Mesenchymal stem cell (in vitro differentiated cells and primary cell): ENCODE results near the gene DUS2.

ENCODE experiments used
- DNase-seq: peaks from one replicate; pipeline ENCODE4 v3.0.0-alpha.2; 2013
- H2AFZ ChIP-seq: one replicate; pipeline ENCODE4 v1.6.1; 2013; ENCODE audit warnings: low read depth, mild to moderate bottlenecking, control low read depth, inconsistent platforms, low read length, moderate library complexity
- H2AK5ac ChIP-seq: 2 replicates; pipeline ENCODE4 v1.6.1; 2013; ENCODE audit warnings: low read length, moderate library complexity, mild to moderate bottlenecking, inconsistent platforms; ENCODE audit not compliant: severe bottlenecking
- H2BK120ac ChIP-seq: one replicate; pipeline ENCODE4 v1.6.1; 2013; ENCODE audit warnings: low read depth, mild to moderate bottlenecking, inconsistent platforms, low read length, moderate library complexity
- H2BK12ac ChIP-seq, 2 experiments: one replicate each; pipeline ENCODE4 v1.6.1; 2013; ENCODE audit warnings: inconsistent platforms in 2 of 2, low read length in 2 of 2, mild to moderate bottlenecking in 2 of 2, moderate library complexity in 2 of 2, control low read depth in 1 of 2
- H2BK15ac ChIP-seq: one replicate; pipeline ENCODE4 v1.6.1; 2013; ENCODE audit warnings: mild to moderate bottlenecking, low read depth, inconsistent platforms; ENCODE audit not compliant: poor library complexity, severe bottlenecking
- H2BK5ac ChIP-seq: 2 replicates; pipeline ENCODE4 v1.6.1; 2013; ENCODE audit warnings: low read depth, mild to moderate bottlenecking, low read length, control low read depth, inconsistent platforms; ENCODE audit not compliant: poor library complexity, severe bottlenecking
- H3K14ac ChIP-seq, 2 experiments: one replicate each; pipeline ENCODE4 v1.6.1; 2013; ENCODE audit warnings: inconsistent platforms in 2 of 2, low read length in 2 of 2, control low read depth in 1 of 2, mild to moderate bottlenecking in 1 of 2, moderate library complexity in 1 of 2
- H3K18ac ChIP-seq, 2 experiments: one replicate each; pipeline ENCODE4 v1.6.1; 2013; ENCODE audit warnings: inconsistent platforms in 2 of 2, low read length in 2 of 2, control low read depth in 1 of 2, low read depth in 1 of 2, mild to moderate bottlenecking in 1 of 2
- H3K23ac ChIP-seq, 2 experiments: one replicate each; pipeline ENCODE4 v1.6.1; 2013; ENCODE audit warnings: inconsistent platforms in 2 of 2, low read length in 2 of 2, mild to moderate bottlenecking in 2 of 2, moderate library complexity in 2 of 2, control low read depth in 1 of 2
- H3K27ac ChIP-seq: 2 replicates; pipeline ENCODE4 v1.5.1; 2013; ENCODE audit warnings: mild to moderate bottlenecking, moderate library complexity, low read length, control low read depth, inconsistent platforms; ENCODE audit not compliant: poor library complexity, severe bottlenecking
- H3K27me3 ChIP-seq, 2 experiments: 2 replicates each; pipeline versions ENCODE4 v1.6.1 to v1.7.0; 2013; ENCODE audit warnings: low read length in 2 of 2, mild to moderate bottlenecking in 2 of 2, moderate library complexity in 2 of 2, control low read depth in 1 of 2, inconsistent platforms in 1 of 2; ENCODE audit not compliant: control insufficient read depth in 1 of 2, insufficient read depth in 1 of 2
- H3K36me3 ChIP-seq, 2 experiments: 2 replicates each; pipeline versions ENCODE4 v1.6.1 to v1.7.0; 2013; ENCODE audit warnings: low read length in 2 of 2, control low read depth in 1 of 2, inconsistent platforms in 1 of 2, low read depth in 1 of 2, mild to moderate bottlenecking in 1 of 2; ENCODE audit not compliant: insufficient read depth in 2 of 2, control insufficient read depth in 1 of 2
- H3K4ac ChIP-seq, 2 experiments: one replicate each; pipeline ENCODE4 v1.6.1; 2013; ENCODE audit warnings: inconsistent platforms in 2 of 2, low read length in 2 of 2, mild to moderate bottlenecking in 2 of 2, moderate library complexity in 2 of 2, control low read depth in 1 of 2, low read depth in 1 of 2
- H3K4me1 ChIP-seq: 2 replicates; pipeline ENCODE4 v1.6.1; 2013; ENCODE audit warnings: low read depth, low read length, control low read depth; ENCODE audit not compliant: control insufficient read depth, insufficient read depth
- H3K4me2 ChIP-seq: 2 replicates; pipeline ENCODE4 v1.6.1; 2013; ENCODE audit warnings: low read length, mild to moderate bottlenecking, inconsistent platforms; ENCODE audit not compliant: poor library complexity, severe bottlenecking
- H3K4me3 ChIP-seq, 2 experiments: 2 replicates each; pipeline versions ENCODE4 v1.5.1 to v1.7.0; 2013; ENCODE audit warnings: low read length in 2 of 2, mild to moderate bottlenecking in 2 of 2, control low read depth in 1 of 2, low read depth in 1 of 2; ENCODE audit not compliant: insufficient read depth in 1 of 2
- H3K79me1 ChIP-seq: replicated peaks from 2 replicates; pipeline ENCODE4 v1.6.1; 2013; ENCODE audit warnings: mild to moderate bottlenecking, control low read depth, low read length, inconsistent platforms; ENCODE audit not compliant: poor library complexity, severe bottlenecking
- H3K9ac ChIP-seq: 2 replicates; pipeline ENCODE4 v1.7.0; 2013; ENCODE audit warnings: mild to moderate bottlenecking, low read length, moderate library complexity
- H3K9me3 ChIP-seq: 2 replicates; pipeline ENCODE4 v1.7.0; 2013; ENCODE audit warnings: mild to moderate bottlenecking, low read length; ENCODE audit not compliant: control insufficient read depth
- H4K8ac ChIP-seq: one replicate; pipeline ENCODE4 v1.6.1; 2013; ENCODE audit warnings: inconsistent platforms, mild to moderate bottlenecking, low read length, moderate library complexity
- H4K91ac ChIP-seq: one replicate; pipeline ENCODE4 v1.6.1; 2013; ENCODE audit warnings: mild to moderate bottlenecking, low read length, inconsistent platforms
- WGBS: methylation state at CpG from one replicate; pipeline ENCODE4 v1.1.7; 2013; ENCODE audit warnings: mixed read lengths; 5-methylcytosine and 5-hydroxymethylcytosine counted together

Gene DUS2

GRCh38 chr16:67987460-67988160 lies 35.5 kb upstream of the DUS2 start:
- Histone ChIP-seq H3K4me1 (peaks cover 1% of the 10 kb centered on the region), H3K4ac (no peak overlapping the region), H4K91ac (no peak overlapping the region), H3K79me1 (no peaks in the 10 kb centered on the region), H3K36me3 (no peaks in the 10 kb centered on the region), H2BK12ac (no peak overlapping the region), H3K9ac (no peak overlapping the region), H3K27me3 (peaks cover 0 to 16% of the 10 kb centered on the region in 2 experiments), H2BK15ac (no peak overlapping the region), H3K9me3 (no peaks in the 10 kb centered on the region), H2BK5ac (no peak overlapping the region), H3K4me2 (no peak overlapping the region), H3K18ac (no peak overlapping the region), H2AFZ (no peak overlapping the region), H3K14ac (no peak overlapping the region), H2AK5ac (no peak overlapping the region), H2BK120ac (no peak overlapping the region), H4K8ac (no peak overlapping the region), H3K23ac (no peak overlapping the region), H3K4me3 (no peak overlapping the region), H3K27ac (no peak overlapping the region)
- 79% methylated on average over 11 of the region's 11 CpGs for WGBS
- DNase-seq = peak; percentile 51

GRCh38 chr16:67988675-67989074 lies 34.4 kb upstream of the DUS2 start:
- no peak overlapping the region for H4K91ac ChIP-seq
- H2AFZ ChIP-seq = no peak overlapping the region
- 81% methylated on average over 3 of the region's 3 CpGs for WGBS

GRCh38 chr16:67989322-67990017 lies 33.6 kb upstream of the DUS2 start:
- Histone ChIP-seq H3K79me1 (no peaks in the 10 kb centered on the region), H2AFZ (no peak overlapping the region), H2BK12ac (no peak overlapping the region), H3K27me3 (peaks cover 0 to 16% of the 10 kb centered on the region in 2 experiments), H2BK15ac (no peak overlapping the region), H4K91ac (no peak overlapping the region), H3K4ac (no peak overlapping the region), H3K4me1 (peaks cover 9% of the 10 kb centered on the region), H3K4me2 (no peak overlapping the region), H2BK5ac (no peak overlapping the region), H3K23ac (no peak overlapping the region), H3K4me3 (no peak overlapping the region), H2AK5ac (no peak overlapping the region), H3K18ac (no peak overlapping the region), H4K8ac (no peak overlapping the region), H3K14ac (no peak overlapping the region), H3K9me3 (no peaks in the 10 kb centered on the region), H3K27ac (no peak overlapping the region), H3K9ac (no peak overlapping the region), H2BK120ac (no peak overlapping the region), H3K36me3 (no peaks in the 10 kb centered on the region)
- 85% methylated on average over 8 of the region's 8 CpGs for WGBS
- DNase-seq = no peak

More at GRCh38 chr16:67988675-67989074, 34.4 kb upstream of the DUS2 start:
- Histone ChIP-seq H4K8ac (no peak overlapping the region), H2BK12ac (no peak overlapping the region), H3K9me3 (no peaks in the 10 kb centered on the region), H3K18ac (no peak overlapping the region), H3K27me3 (peaks cover 0 to 16% of the 10 kb centered on the region in 2 experiments), H3K4me1 (peaks cover 9% of the 10 kb centered on the region), H3K23ac (no peak overlapping the region), H3K79me1 (no peaks in the 10 kb centered on the region), H2BK120ac (no peak overlapping the region), H3K27ac (no peak overlapping the region), H2BK5ac (no peak overlapping the region), H3K36me3 (no peaks in the 10 kb centered on the region), H3K9ac (no peak overlapping the region), H2AK5ac (no peak overlapping the region), H3K4me3 (no peak overlapping the region), H3K4me2 (no peak overlapping the region), H2BK15ac (no peak overlapping the region), H3K14ac (no peak overlapping the region), H3K4ac (no peak overlapping the region)
- no peak for DNase-seq

GRCh38 chr16:67990018-67990386 lies 33.1 kb upstream of the DUS2 start:
- 82% methylated on average over 6 of the region's 6 CpGs for WGBS
- no peak overlapping the region for H3K18ac ChIP-seq
- no peak overlapping the region for H2AK5ac ChIP-seq
- H3K79me1 ChIP-seq = no peaks in the 10 kb centered on the region
- no peak overlapping the region for H2AFZ ChIP-seq
- H2BK15ac ChIP-seq = no peak overlapping the region
- no peaks in the 10 kb centered on the region for H3K36me3 ChIP-seq
- H2BK5ac ChIP-seq = no peak overlapping the region
- no peak for DNase-seq
- no peak overlapping the region for H2BK120ac ChIP-seq
- H3K23ac ChIP-seq = no peak overlapping the region
- H4K91ac ChIP-seq = no peak overlapping the region
- no peak overlapping the region for H3K27ac ChIP-seq
- peaks cover 0 to 16% of the 10 kb centered on the region in 2 experiments for H3K27me3 ChIP-seq
- H3K4ac ChIP-seq = no peak overlapping the region
- no peak overlapping the region for H2BK12ac ChIP-seq
- no peak overlapping the region for H4K8ac ChIP-seq
- no peak overlapping the region for H3K4me2 ChIP-seq
- no peak overlapping the region for H3K14ac ChIP-seq
- no peak overlapping the region for H3K4me3 ChIP-seq
- H3K4me1 ChIP-seq = peaks cover 7% of the 10 kb centered on the region
- H3K9ac ChIP-seq = no peak overlapping the region
- H3K9me3 ChIP-seq = no peaks in the 10 kb centered on the region
